Measurements from ENCODE around the gene PAX5.
A peak's percentile ranks its signal among the peaks of the same experiment; 100 is the strongest.

Gene PAX5

GRCh38 chr9:36913393-36914211 is 120.5 kb downstream of the PAX5 start:
- Histone ChIP-seq H3K4me3 (ENCODE audit: low read depth, low read length) (no peak overlapping the region), H3K27ac (no peak overlapping the region), H3K36me3 (replicated peaks) (no peaks in the 10 kb centered on the region), H3K27me3 (replicated peaks) (peaks cover 12% of the 10 kb centered on the region)
- peak; percentile 43 for TF ChIP-seq CTCF (IDR thresholded peaks at IDR 0.05; ENCODE audit: low read depth, low read length, missing control alignments)
- in situ Hi-C loops (cut with HindIII; ENCODE audit: low pct_ligation_motif_present, low sequenced_read_pairs): no loop called here
- DNase-seq: no peak

DNA sequence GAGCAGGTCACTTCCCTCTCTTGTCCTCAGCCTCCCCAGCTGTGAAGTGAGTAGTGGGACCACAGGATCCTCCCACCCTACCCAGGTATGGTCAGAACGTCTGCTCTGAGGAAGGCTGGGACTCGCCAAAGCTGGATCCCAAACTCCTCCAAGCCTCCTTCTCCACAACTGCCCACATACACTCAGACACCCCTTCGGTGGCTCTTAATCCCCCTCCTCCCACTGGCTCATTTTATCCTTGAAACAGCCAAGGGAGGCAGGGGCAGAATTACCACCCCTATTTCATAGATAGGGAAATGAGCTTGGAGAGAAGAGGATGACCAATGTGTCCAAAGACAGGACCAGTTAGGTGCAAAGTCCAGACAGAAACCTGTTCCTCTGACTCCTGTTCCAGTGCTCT is 121.4 kb downstream of the PAX5 start:
- Histone ChIP-seq H3K36me3 (replicated peaks) (no peaks in the 10 kb centered on the region), H3K4me3 (ENCODE audit: low read depth, low read length) (no peak overlapping the region), H3K27me3 (replicated peaks) (peaks cover 20% of the 10 kb centered on the region), H3K27ac (no peak overlapping the region)
- no peak for DNase-seq
- no peak for TF ChIP-seq CTCF (IDR thresholded peaks at IDR 0.05; ENCODE audit: low read depth, low read length, missing control alignments)
- in situ Hi-C loops (cut with HindIII; ENCODE audit: low pct_ligation_motif_present, low sequenced_read_pairs): no loop called here

DNA sequence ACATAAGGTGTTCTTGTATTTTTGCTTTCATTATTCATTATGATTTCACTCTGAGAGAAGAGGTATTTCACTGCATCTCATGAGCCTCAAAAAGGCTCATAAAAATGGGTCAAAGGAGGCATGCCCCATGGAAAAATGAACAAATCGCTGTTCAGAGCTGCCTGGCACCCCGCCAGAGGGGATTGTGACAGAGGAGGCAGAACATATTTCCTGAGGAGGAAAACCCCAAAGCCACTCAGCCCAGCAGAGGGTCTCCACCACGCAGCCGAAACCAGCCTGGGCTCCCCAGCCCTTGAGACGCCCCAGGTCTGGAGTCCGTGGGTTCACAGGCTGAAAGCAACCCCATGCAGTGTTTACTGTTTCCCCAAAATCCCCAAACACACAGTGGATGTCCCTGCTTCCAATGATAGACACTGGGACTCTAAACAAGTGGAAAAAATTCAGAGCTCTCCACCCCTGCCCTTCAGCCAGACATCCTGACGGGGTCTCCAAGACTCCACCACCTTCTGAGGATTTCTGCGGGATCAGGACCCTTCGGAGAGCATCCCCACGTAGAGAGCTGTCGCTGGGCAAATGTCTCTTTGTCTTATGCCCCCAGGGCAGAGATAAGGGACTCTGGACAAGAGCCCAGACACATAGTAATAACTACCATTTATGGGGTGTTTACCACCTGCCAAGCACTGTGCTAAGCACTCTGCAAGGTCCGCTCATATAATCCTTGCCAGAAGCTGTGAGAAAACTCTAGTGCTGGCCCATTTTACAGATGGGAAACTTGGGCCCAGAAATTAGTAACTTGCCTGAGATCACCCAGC is 122.3 kb downstream of the PAX5 start:
- Histone ChIP-seq H3K4me3 (ENCODE audit: low read depth, low read length) (no peak overlapping the region), H3K27ac (no peak overlapping the region), H3K36me3 (replicated peaks) (no peaks in the 10 kb centered on the region), H3K27me3 (replicated peaks) (peaks cover 28% of the 10 kb centered on the region)
- no peak for TF ChIP-seq CTCF (IDR thresholded peaks at IDR 0.05; ENCODE audit: low read depth, low read length, missing control alignments)
- DNase-seq: no peak
- in situ Hi-C loops (cut with HindIII; ENCODE audit: low pct_ligation_motif_present, low sequenced_read_pairs): no loop called here

- Histone ChIP-seq H3K36me3 (replicated peaks) (no peaks in the 10 kb centered on the region), H3K27ac (no peak overlapping the region), H3K27me3 (replicated peaks) (peaks cover 36% of the 10 kb centered on the region), H3K4me3 (ENCODE audit: low read depth, low read length) (no peak overlapping the region)
- in situ Hi-C loops (cut with HindIII; ENCODE audit: low pct_ligation_motif_present, low sequenced_read_pairs): no loop called here
- TF ChIP-seq CTCF (IDR thresholded peaks at IDR 0.05; ENCODE audit: low read depth, low read length, missing control alignments): peak; percentile 35
- no peak for DNase-seq
Observed at GRCh38 chr9:36911037-36911436, 123.0 kb downstream of the PAX5 start.

- no peak overlapping the region for H3K4me3 ChIP-seq (ENCODE audit: low read depth, low read length)
- in situ Hi-C loops (cut with HindIII; ENCODE audit: low pct_ligation_motif_present, low sequenced_read_pairs): no loop called here
- no peak for DNase-seq
Observed at GRCh38 chr9:36906492-36906891, 127.6 kb downstream of the PAX5 start.

More at GRCh38 chr9:36906492-36906891, 127.6 kb downstream of the PAX5 start:
- Histone ChIP-seq H3K27ac (no peak overlapping the region), H3K36me3 (replicated peaks) (no peaks in the 10 kb centered on the region), H3K27me3 (replicated peaks) (peaks cover 49% of the 10 kb centered on the region)
- no peak for TF ChIP-seq CTCF (IDR thresholded peaks at IDR 0.05; ENCODE audit: low read depth, low read length, missing control alignments)
